ENCODE results near the gene PRSS36.
"Not testable (repeated sequence)": the region's sequence is repeated elsewhere in the genome, so short reads cannot be mapped to it uniquely, and the experiment has no call there.

The PRSS36 gene

GRCh38 chr16:31120129-31120528, 29.7 kb downstream of the PRSS36 start:
- no peak for DNase-seq (ENCODE audit: low read depth)

DNA sequence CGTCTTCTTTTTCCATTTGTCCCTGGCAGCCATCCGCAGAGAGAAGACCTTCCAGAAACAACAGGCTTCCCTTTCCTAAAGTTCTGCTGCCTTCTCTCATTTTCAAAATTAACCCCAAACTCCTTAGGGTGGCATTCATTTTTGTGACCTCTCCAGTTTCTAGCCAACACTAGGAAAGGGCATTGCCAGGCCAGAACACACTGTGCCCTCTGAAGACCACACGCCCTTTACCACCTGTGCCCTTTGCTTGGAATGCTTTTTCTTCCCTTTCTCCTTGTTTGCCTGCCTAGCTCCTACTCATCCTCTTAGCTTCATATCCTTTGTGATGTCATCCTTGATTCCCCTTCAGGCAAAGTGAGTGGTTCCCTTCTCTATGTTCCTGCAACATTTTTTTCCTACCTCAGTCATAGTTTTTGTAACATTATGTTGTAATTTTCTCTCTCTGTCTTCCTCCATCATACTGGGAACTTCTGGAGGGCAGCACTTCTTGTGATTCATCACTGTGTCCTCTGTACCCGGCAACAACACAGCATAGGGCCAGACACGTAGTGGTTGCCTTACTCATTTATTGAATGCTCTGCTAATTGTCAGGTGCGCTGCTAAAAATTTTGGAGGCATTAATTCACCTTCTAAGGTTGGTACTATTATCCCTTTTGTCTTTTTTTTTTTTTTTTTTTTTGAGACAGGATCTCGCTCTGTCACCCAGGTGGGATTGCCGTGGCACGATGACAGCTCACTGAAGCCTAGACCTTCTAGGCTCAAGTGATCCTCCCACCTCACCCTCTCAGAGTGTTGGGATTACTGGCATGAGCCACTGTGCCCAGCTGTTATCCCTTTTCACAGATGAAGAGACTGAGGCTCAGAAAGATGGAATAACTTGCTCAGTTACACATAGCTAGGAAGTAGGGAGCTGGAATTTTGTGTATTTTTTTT, 31.4 kb downstream of the PRSS36 start:
- peak; percentile 60 for DNase-seq (ENCODE audit: low read depth)

- peak; percentile 95 for DNase-seq (ENCODE audit: low read depth)
Measured at GRCh38 chr16:31117384-31118222, 32.3 kb downstream of the PRSS36 start, which contains the start of gene KAT8. Gene KAT8, plus strand, starts transcription at chr16:31117664. Its CDS starts 18 bp downstream, at chr16:31117682.

DNA sequence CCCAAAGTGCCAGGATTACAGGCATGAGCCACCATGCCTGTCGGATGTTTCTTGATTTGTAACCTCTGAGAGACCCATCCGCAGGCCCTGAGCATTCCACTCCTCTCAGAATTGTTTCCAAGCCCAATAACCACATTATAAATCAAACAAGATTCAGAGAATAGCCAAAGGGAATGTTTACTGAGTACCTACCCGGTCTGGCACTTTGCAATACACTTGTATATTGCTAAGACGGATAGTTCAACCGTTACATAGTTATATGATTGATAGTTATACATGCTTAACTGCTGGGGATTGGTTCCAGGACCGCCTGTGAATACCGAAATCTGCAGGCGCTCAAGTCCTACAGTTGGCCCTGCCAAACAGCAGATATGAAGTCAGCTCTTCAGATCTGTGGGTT, 35.4 kb downstream of the PRSS36 start:
- no peak for DNase-seq (ENCODE audit: low read depth)

- no peak for DNase-seq (ENCODE audit: low read depth)
Measured at GRCh38 chr16:31113121-31114120, 36.4 kb downstream of the PRSS36 start.

- DNase-seq (ENCODE audit: low read depth) = no peak
Measured at GRCh38 chr16:31112711-31113110, 37.2 kb downstream of the PRSS36 start.

DNA sequence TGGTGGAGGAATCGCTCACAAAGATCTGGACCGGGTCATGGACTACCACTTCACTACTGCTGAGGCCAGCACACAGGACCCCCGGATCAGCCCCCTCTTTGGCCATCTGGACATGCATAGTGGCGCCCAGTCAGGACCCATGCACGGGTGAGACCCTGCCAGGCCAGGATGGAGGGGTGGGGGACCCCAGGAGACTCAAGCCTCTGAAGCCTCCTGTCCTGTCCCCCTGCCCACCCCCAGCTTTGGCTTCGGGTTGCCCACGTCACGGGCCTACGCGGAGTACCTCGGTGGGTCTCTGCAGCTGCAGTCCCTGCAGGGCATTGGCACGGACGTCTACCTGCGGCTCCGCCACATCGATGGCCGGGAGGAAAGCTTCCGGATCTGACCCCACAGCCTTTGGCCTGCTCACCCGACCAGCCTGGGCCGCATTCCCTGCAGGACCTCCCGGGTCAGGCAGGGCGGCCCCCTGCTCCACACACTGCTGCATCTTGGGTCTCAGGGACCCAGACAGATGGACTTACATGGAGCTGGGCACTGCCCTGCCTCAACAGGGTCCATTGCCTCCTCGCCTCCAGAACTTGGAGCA, 37.9 kb downstream of the PRSS36 start:
- no peak for DNase-seq (ENCODE audit: low read depth)

- DNase-seq (ENCODE audit: low read depth) = no peak
Measured at GRCh38 chr16:31110106-31111034, 39.5 kb downstream of the PRSS36 start.

GRCh38 chr16:31109622-31110021, 40.2 kb downstream of the PRSS36 start:
- DNase-seq (ENCODE audit: low read depth) = no peak

- no peak for DNase-seq (ENCODE audit: low read depth)
Measured at GRCh38 chr16:31108794-31109558, 40.9 kb downstream of the PRSS36 start.

GRCh38 chr16:31108035-31108793, 41.7 kb downstream of the PRSS36 start, which contains the start of gene BCKDK:
Gene BCKDK, plus strand, starts transcription at chr16:31108386. Its CDS starts 838 bp downstream, at chr16:31109224.
- DNase-seq (ENCODE audit: low read depth) = peak; percentile 35

DNA sequence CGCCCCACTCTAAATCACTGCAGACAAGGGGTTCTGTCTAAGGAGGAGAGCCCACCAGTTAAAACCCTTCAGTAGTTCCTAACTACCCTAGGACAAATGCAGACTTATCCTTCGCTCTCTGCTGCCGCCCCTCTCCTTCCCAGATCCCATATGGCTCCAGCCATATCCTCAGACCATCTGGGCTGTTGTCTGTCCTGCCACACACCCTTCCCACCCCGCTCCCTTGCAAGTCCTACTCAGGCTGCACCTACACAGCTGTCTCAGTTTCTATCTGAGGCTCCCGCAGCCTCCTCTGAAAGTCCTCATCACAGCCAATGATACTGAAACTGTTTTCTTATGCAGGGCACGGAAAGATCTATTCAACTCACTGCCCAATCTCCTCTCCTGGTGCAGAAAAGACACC, 42.4 kb downstream of the PRSS36 start:
- no peak for DNase-seq (ENCODE audit: low read depth)

DNA sequence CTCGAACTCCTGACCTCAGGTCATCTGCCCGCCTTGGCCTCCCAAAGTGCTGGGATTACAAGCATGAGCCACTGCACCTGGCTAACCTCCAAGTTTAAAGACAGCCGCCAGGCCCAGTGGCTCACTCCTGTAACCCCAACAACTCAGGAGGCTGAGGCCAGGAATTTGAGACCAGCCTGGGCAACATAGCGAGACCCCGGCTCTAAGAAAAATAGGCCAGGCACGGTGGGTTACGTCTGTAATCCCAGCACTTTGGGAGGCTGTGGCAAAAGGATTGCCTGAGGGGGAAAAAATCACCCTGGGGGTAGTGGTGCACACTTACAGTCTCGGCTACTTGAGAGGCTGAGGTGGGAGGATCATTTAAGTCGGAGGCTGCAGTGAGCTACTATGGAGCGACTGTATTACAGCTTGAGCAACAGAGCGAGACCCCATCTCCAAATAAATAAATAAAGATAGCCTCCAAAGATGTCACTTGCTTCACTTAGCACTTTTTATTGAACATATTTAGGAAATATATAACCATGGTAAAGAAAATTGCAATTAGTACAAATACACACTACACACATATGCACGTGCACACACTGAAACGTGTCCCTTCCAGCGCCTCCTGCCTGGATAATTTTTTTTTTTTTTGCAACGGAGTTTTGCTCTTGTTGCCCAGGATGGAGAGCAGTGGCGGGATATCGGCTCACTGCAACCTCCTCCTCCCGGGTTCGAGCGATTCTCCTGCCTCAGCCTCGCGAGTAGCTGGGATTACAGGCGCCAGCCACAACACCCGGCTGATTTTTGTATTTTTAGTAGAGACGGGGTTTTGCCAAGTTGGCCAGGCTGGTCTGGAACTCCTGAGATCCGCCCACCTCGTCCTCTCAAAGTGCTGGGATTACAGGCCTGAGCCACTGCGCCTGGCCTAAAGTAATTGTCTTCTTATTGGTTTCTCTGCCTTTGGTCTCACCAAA, 43.1 kb downstream of the PRSS36 start:
- no peak for DNase-seq (ENCODE audit: low read depth)

- DNase-seq (ENCODE audit: low read depth) = peak; percentile 36
Measured at GRCh38 chr16:31105677-31106213, 44.1 kb downstream of the PRSS36 start.

GRCh38 chr16:31100876-31101641, 48.8 kb downstream of the PRSS36 start:
- not testable (repeated sequence) for DNase-seq (ENCODE audit: low read depth)

All from GM04504 (cell line).